Uterus (tissue), 4 donors: ENCODE results near the gene RGS9BP. TPM values are rescaled to one million over a fixed set of nuclear protein-coding genes. Genes with fewer than 3 reads are reported as not detected.

Source experiments
- DNase-seq, 2 donors: peaks; one replicate each; pipeline ENCODE4 v3.0.0-alpha.2; 2019 to 2020
- H3K27ac ChIP-seq, 2 donors: fragments of 200-600 bp; sonication (generic); 1 replicate in 1 of 2; 2 replicates in 1 of 2; pipeline ENCODE4 v1.5.1; 2016 to 2018
- H3K27me3 ChIP-seq, 2 donors: fragments of 200-600 bp; sonication (generic); one replicate each; pipeline ENCODE4 v1.5.1; 2018 to 2019; ENCODE audit warnings: control low read depth in 1 of 2
- H3K36me3 ChIP-seq, 2 donors: fragments of 200-600 bp; sonication (generic); one replicate each; pipeline ENCODE4 v1.5.1; 2019; ENCODE audit warnings: control low read depth in 1 of 2
- H3K4me1 ChIP-seq, 2 donors: fragments of 200-600 bp; sonication (generic); one replicate each; pipeline ENCODE4 v1.5.1; 2018 to 2019; ENCODE audit warnings: control low read depth in 1 of 2
- H3K4me3 ChIP-seq, 2 donors: fragments of 200-600 bp; sonication (generic); 1 replicate in 1 of 2; 2 replicates in 1 of 2; pipeline ENCODE4 v1.5.1; 2018 to 2019; ENCODE audit warnings: mild to moderate bottlenecking in 1 of 2
- H3K9me3 ChIP-seq, 2 donors: fragments of 200-600 bp; sonication (generic); one replicate each; pipeline ENCODE4 v1.5.1; 2019; ENCODE audit warnings: control low read depth in 1 of 2
- CTCF ChIP-seq, 4 experiments: fragments of 200-600 bp in 2 of 4; fragments of 450-650 bp in 2 of 4; sonication (generic) in 2 of 4; IDR thresholded peaks; one replicate each; pipeline ENCODE4 v1.5.1; 2016 to 2019; ENCODE audit warnings: antibody characterized with exemption in 4 of 4, mild to moderate bottlenecking in 2 of 4, moderate library complexity in 1 of 4
- POLR2A ChIP-seq, 2 donors: fragments of 450-650 bp; IDR thresholded peaks; one replicate each; pipeline ENCODE4 v1.6.1; 2016; ENCODE audit warnings: antibody characterized with exemption in 2 of 2, mild to moderate bottlenecking in 1 of 2, moderate library complexity in 1 of 2
- intact Hi-C: fragments of 100-400 bp; cut with DNase I; formaldehyde crosslinking; loops from one replicate; pipeline ENCODE4 v1.15.1; 2023; ENCODE audit warnings: low total_unique reads
- total RNA-seq, 4 donors: library from RNA; depleted of rRNA in 3 of 4; stranded (reverse); fragments of >200 nt in 3 of 4; gene quantifications; one replicate each; pipeline versions ENCODE4 v1.1.0 to v1.2.4, GENCODE V29; 2014 to 2023
- donor health status: DM: yes; HTN: yes; CAD: no.

The RGS9BP gene
- total RNA-seq, 4 donors from 2014 or later = 0.29 to 0.62 TPM; not detected in 2

GRCh38 chr19:32637480-32637879 is 38.2 kb upstream of the RGS9BP start:
- Histone ChIP-seq H3K4me1 (no peaks in the 10 kb centered on the region), H3K27me3 (no peaks in the 10 kb centered on the region), H3K36me3 (no peaks in the 10 kb centered on the region), H3K9me3 (no peaks in the 10 kb centered on the region), H3K27ac (no peak overlapping the region), H3K4me3 (no peak overlapping the region)
- no peak for TF ChIP-seq CTCF (IDR thresholded peaks at IDR 0.05)
- TF ChIP-seq POLR2A (IDR thresholded peaks at IDR 0.05) = no peak
- DNase-seq = no peak
- intact Hi-C loops = no loop called here

GRCh38 chr19:32638625-32639024 is 37.0 kb upstream of the RGS9BP start:
- H3K9me3 ChIP-seq = no peaks in the 10 kb centered on the region
- intact Hi-C loops = no loop called here
- no peaks in the 10 kb centered on the region for H3K27me3 ChIP-seq
- H3K4me1 ChIP-seq = no peaks in the 10 kb centered on the region
- no peak overlapping the region for H3K27ac ChIP-seq
- H3K4me3 ChIP-seq = no peak overlapping the region
- DNase-seq = no peak
- TF ChIP-seq POLR2A (IDR thresholded peaks at IDR 0.05) = no peak
- TF ChIP-seq CTCF (IDR thresholded peaks at IDR 0.05) = no peak
- no peaks in the 10 kb centered on the region for H3K36me3 ChIP-seq

GRCh38 chr19:32642771-32643170 is 32.9 kb upstream of the RGS9BP start:
- intact Hi-C loops = no loop called here
- H3K36me3 ChIP-seq = no peaks in the 10 kb centered on the region
- DNase-seq = no peak
- no peaks in the 10 kb centered on the region for H3K4me1 ChIP-seq
- H3K27ac ChIP-seq = no peak overlapping the region
- no peak overlapping the region for H3K4me3 ChIP-seq
- H3K9me3 ChIP-seq = no peaks in the 10 kb centered on the region
- H3K27me3 ChIP-seq = no peaks in the 10 kb centered on the region
- TF ChIP-seq CTCF (IDR thresholded peaks at IDR 0.05) (no peak), POLR2A (IDR thresholded peaks at IDR 0.05) (no peak)

GRCh38 chr19:32646556-32646955 is 29.1 kb upstream of the RGS9BP start:
- intact Hi-C loops = no loop called here
- no peaks in the 10 kb centered on the region for H3K4me1 ChIP-seq
- H3K36me3 ChIP-seq = no peaks in the 10 kb centered on the region
- H3K27me3 ChIP-seq = no peaks in the 10 kb centered on the region
- H3K4me3 ChIP-seq = no peak overlapping the region
- H3K9me3 ChIP-seq = no peaks in the 10 kb centered on the region
- TF ChIP-seq POLR2A (IDR thresholded peaks at IDR 0.05) (no peak), CTCF (IDR thresholded peaks at IDR 0.05) (no peak)
- H3K27ac ChIP-seq = no peak overlapping the region
- no peak for DNase-seq

- Histone ChIP-seq H3K9me3 (no peaks in the 10 kb centered on the region), H3K4me3 (no peak overlapping the region), H3K36me3 (no peaks in the 10 kb centered on the region), H3K27me3 (no peaks in the 10 kb centered on the region), H3K27ac (no peak overlapping the region), H3K4me1 (no peaks in the 10 kb centered on the region)
- intact Hi-C loops = no loop called here
- no peak for TF ChIP-seq POLR2A (IDR thresholded peaks at IDR 0.05)
- no peak for TF ChIP-seq CTCF (IDR thresholded peaks at IDR 0.05)
- no peak for DNase-seq
Observed at GRCh38 chr19:32647361-32647760, 28.3 kb upstream of the RGS9BP start.
